Activated CD8-positive, alpha-beta memory T cell treated with anti-CD3 and anti-CD28 coated beads for 36 hours (primary cell): ENCODE measurements around the gene QPRT. TPM values are rescaled to one million over a fixed set of nuclear protein-coding genes. Genes with fewer than 3 reads are reported as not detected.
"Not testable (repeated sequence)": the region's sequence is repeated elsewhere in the genome, so short reads cannot be mapped to it uniquely, and the experiment has no call there.

Source experiments
- CTCF ChIA-PET: fragments of 350-600 bp; sonication (Branson Sonifier 250); formaldehyde crosslinking; loops from one replicate; lab custom pipeline; 2021; ENCODE audit warnings: antibody characterized with exemption; lab: Charles Lee
- POLR2A ChIA-PET: fragments of 350-600 bp; sonication (Branson Sonifier 250); formaldehyde crosslinking; loops from one replicate; lab custom pipeline; 2021; ENCODE audit warnings: antibody characterized with exemption; lab: Charles Lee
- total RNA-seq, 2 experiments: library from RNA; stranded (reverse); gene quantifications; one replicate each; pipeline ENCODE4 v1.2.3, GENCODE V29; 2021

The QPRT gene
- total RNA-seq: 1 to 10 TPM; 3.6 to 4.2 TPM

- POLR2A ChIA-PET: interaction anchor here (0.5 to 1.4 kb wide), 2 partner anchors 13 to 14 kb away, joined by 4 to 5 read pairs; no protein-coding TSS in a partner anchor
- CTCF ChIA-PET: interaction anchor here (1.5 to 1.7 kb wide), 2 partner anchors 16 to 21 kb away, joined by 6 to 7 read pairs; partner anchors contain the start of gene SPN
Measured at GRCh38 chr16:29678691-29679267, at the start of gene QPRT. Gene QPRT (plus strand): TSS chr16:29679180. CDS start chr16:29679198, 18 bp downstream.

GRCh38 chr16:29629318-29629717, 49.7 kb upstream of the QPRT start:
- CTCF ChIA-PET: not testable (repeated sequence)

GRCh38 chr16:29631658-29632057, 47.3 kb upstream of the QPRT start:
- CTCF ChIA-PET, POLR2A ChIA-PET: not testable (repeated sequence)

More at GRCh38 chr16:29629318-29629717, 49.7 kb upstream of the QPRT start:
- POLR2A ChIA-PET: not testable (repeated sequence)

DNA sequence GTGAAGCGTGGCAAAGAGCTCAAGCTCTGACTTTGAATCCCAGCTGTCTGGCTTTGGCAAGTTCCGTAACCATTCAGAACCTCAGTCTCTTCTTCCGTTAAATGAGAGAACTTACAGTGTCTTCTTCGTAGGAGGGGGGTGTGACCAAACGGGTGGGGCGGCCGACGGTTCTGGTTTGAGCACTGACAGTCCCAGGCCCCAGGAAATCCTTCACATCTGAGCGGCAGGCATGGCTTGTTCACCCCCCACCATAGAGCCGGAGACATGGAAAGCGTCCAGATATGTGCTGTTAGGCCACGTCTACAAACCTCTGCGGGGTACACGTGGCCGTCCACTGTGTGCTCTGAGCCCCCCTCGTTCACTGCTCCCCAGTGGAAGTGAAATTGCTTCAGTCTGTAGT, 43.1 kb upstream of the QPRT start:
- POLR2A ChIA-PET, CTCF ChIA-PET: not testable (repeated sequence)

DNA sequence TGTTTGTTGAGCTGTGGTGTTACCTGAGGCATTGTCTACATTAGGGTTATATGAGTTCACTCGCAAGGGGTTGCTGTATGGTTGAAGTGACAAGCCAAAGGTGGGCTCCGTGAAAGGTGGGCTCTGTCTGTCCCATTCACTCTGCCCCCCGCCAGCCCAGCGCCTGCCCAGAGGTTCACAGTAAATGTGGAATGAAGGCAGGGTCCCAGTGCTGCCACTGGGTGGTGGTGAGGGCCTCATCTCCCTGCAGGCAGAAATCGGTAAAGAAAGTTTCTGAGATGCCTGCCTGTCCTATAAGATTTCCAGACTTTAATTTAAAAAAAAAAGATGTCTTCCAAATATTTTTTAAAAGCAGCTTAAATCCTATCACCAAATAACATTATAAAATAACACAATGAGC, 42.6 kb upstream of the QPRT start:
- POLR2A ChIA-PET, CTCF ChIA-PET: not testable (repeated sequence)

DNA sequence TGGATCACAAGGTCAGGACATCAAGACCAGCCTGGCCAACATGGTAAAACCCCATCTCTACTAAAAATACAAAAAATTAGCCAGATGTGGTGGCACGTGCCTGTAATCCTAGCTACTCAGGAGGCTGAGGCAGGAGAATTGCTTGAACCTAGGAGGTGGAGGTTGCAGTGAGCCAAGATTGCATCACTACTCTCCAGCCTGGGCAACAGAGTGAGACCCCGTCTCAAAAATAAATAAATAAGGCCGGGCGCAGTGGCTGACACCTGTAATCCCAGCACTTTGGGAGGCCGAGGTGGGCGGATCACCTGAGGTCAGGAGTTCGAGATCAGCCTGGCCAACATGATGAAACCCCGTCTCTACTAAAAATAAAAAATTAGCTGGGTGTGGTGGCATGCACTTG, 40.2 kb upstream of the QPRT start:
- POLR2A ChIA-PET, CTCF ChIA-PET: not testable (repeated sequence)

DNA sequence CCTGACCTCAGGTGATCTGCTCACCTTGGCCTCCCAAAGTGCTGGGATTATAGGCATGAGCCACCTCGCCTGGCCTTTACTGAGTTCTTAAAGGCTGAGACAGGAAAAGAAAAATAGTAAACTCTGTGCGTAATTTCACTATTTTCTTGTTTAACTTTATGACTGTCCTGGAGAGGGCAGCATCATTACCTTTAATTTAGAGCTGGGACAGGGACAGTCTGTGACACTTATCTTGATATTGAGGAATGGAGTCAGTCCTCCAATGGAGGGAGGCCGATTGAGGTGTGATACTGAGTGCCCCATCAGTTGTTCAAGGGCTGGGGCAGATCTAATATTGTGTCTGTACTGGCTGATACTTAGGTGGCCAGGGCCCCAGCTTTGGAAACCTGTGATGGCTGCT, 37.4 kb upstream of the QPRT start:
- CTCF ChIA-PET: interaction anchor here (0.6 to 1.3 kb wide), 3 partner anchors 17 to 61 kb away, joined by 3 to 5 read pairs (median 3); no protein-coding TSS in a partner anchor

GRCh38 chr16:29643596-29643995, 35.4 kb upstream of the QPRT start:
- ChIA-PET CTCF (no interaction called here), POLR2A (no interaction called here)

More for the DNA sequence above, 37.4 kb upstream of the QPRT start:
- POLR2A ChIA-PET: interaction anchor here (0.9 kb wide), 1 partner anchor 22 kb away, joined by 4 read pairs; the partner anchor contains the start of gene SPN

DNA sequence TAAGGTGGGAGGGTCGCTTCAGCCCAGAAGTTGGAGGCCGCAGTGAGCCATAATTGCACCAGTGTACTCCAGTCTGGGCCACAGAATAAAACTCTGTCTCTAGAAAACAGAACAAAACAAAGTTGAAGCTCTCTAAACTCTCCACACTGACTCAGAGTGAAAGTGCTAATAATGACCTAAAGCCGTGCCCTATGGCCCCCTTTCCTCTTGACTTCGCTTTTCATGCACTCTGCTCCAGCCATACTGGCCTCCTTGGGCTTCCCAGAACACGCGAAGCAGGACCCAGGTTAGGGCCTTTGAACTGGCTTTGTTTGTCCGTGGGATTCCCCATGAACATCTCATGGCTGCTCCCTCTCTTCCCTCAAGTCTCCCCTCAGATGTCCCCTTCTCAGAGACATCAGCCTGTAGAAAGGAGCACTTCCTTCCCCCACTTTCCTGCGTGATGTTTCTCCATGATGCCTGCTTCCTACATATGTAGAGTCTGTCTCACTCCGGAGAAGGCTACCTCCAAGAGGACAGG, 34.6 kb upstream of the QPRT start:
- ChIA-PET POLR2A (no interaction called here), CTCF (interaction anchor here (0.6 kb wide), 1 partner anchor 414 kb away, joined by 5 read pairs; no protein-coding TSS in a partner anchor)

GRCh38 chr16:29644973-29645693, 33.8 kb upstream of the QPRT start:
- CTCF ChIA-PET: no interaction called here
- POLR2A ChIA-PET: no interaction called here

DNA sequence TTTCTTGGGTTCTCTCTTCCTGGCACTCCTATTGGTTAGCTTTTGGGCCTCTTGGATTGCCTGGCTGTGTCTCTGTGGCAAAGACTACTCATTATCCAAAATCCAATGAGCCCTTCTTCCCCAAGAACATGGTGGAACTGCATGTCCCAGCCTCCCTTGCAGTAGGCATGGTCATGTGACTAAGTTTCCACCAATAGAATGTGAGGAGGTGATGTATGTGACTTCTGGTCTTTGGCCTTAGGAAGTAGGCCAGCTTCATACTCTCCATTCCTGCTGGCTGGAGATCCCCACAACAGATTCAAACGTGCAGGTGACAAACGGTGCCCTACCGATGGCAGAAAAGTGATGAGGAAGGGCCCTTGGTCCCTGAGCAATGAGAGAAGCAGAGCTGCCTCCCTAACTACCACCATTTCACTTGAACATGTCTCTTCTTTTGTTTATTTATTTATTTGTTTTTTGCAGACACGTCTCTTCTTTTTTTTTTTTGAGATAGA, 33.2 kb upstream of the QPRT start:
- POLR2A ChIA-PET: no interaction called here
- CTCF ChIA-PET: no interaction called here

GRCh38 chr16:29646947-29647346, 32.0 kb upstream of the QPRT start:
- POLR2A ChIA-PET: no interaction called here
- CTCF ChIA-PET: no interaction called here

- ChIA-PET POLR2A (no interaction called here), CTCF (no interaction called here)
Measured at GRCh38 chr16:29649588-29650494, 29.1 kb upstream of the QPRT start.

- ChIA-PET POLR2A (no interaction called here), CTCF (no interaction called here)
Measured at GRCh38 chr16:29650771-29651170, 28.2 kb upstream of the QPRT start.

- CTCF ChIA-PET: interaction anchor here (0.6 kb wide), 1 partner anchor 13 kb away, joined by 4 read pairs; no protein-coding TSS in a partner anchor
- POLR2A ChIA-PET: no interaction called here
Measured at GRCh38 chr16:29651774-29652349, 27.1 kb upstream of the QPRT start.

- POLR2A ChIA-PET: no interaction called here
- CTCF ChIA-PET: interaction anchor here (0.6 kb wide), 1 partner anchor 49 kb away, joined by 4 read pairs; no protein-coding TSS in a partner anchor
Measured at GRCh38 chr16:29653471-29653870, 25.5 kb upstream of the QPRT start.

DNA sequence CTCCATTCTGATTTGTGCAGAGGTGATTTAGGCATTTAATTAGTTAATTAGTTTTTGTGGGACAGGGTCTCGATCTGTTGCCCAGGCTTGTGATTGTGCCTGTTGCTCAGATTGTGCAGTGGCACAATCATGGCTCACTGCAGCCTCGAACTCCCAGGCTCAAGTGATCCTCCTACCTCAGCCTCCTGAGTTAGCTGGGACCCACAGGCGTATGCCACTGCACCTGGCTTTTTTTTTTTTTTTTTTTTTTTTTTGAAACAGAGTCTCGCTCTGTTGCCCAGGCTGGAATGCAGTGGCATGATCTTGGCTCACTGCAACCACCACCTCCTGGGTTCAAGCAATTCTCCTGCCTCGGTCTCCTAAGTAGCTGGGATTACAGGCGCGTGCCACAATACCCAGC, 25.1 kb upstream of the QPRT start:
- POLR2A ChIA-PET: not testable (repeated sequence)
- CTCF ChIA-PET: interaction anchor here (0.6 to 1.2 kb wide), 2 partner anchors 38 to 49 kb away, joined by 3 to 4 read pairs; no protein-coding TSS in a partner anchor

DNA sequence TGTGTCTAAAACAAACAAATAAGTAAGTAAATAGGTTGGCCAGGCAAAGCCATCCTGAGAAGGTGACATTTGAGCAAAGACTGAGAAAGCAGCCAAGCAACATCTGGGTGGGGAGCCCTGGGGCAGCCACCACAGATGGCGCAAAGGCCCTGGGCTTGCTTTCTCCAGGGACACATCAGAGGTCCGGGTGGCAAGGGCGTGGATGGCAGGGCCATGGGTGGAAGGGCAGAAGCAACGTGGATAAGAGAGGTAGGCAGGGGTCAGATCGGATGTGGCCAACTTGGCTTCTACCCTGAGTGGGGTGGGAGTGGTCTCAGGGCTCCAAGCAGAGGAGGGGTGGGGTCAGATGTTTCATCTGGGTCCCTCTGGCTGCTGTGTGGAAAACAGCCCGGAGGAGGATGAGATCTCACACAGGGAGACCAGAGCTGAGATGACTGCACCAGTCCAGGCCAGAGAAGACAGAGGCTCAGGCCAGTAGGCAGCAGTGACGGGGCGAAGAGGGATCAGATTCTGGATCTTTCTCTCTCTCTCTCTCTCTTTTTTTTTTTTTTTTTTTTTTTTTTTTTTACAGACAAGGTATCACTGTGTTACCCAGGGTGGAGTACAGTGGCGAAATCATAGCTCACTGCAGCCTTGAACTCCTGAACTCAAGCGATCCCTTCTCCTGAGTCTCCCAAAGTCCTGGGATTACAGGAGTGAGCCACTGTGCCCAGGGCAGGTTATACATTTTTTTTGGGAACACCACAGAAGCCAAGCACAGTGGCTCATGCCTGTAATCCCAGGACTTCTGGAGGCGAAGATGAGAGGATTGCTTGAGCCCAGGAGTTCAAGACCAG, 22.1 kb upstream of the QPRT start:
- ChIA-PET CTCF (interaction anchor here (0.6 to 0.7 kb wide), 2 partner anchors 34 to 1094 kb away, joined by 3 to 4 read pairs; no protein-coding TSS in a partner anchor), POLR2A (interaction anchor here (0.7 kb wide), 1 partner anchor 19 kb away, joined by 4 read pairs; no protein-coding TSS in a partner anchor)
